ENCODE data around the gene AGPAT4. TPM values are rescaled to one million over a fixed set of nuclear protein-coding genes. Genes with fewer than 3 reads are reported as not detected.

The AGPAT4 gene
- polyA plus RNA-seq, 2 of the 4 experiments (the other 2 are of a cell fraction), result 2.1 to 3.7 TPM

- FAIRE-seq, result no peak
- no peak overlapping the region for H3K4me2 ChIP-seq
- H3K9me3 ChIP-seq, result no peaks in the 10 kb centered on the region
- no peak overlapping the region for H3K4me3 ChIP-seq
- ChIA-PET POLR2A (no interaction called here), CTCF (no interaction called here)
- H3K4me1 ChIP-seq, result no peaks in the 10 kb centered on the region
- TF ChIP-seq KDM5A (IDR thresholded peaks at IDR 0.05) (no peak), TFCP2L1 (CRISPR knock-in tag; IDR thresholded peaks at IDR 0.05) (no peak), HEYL (CRISPR knock-in tag; IDR thresholded peaks at IDR 0.05) (no peak), FOSB (CRISPR knock-in tag; IDR thresholded peaks at IDR 0.05) (no peak), RFX5 (IDR thresholded peaks at IDR 0.05) (no peak), ZFP36 (IDR thresholded peaks at IDR 0.05; ENCODE audit: borderline replicate concordance, partially characterized antibody) (no peak), MYC (IDR thresholded peaks at IDR 0.05; ENCODE audit: borderline replicate concordance, low read length) (no peak), JUN (IDR thresholded peaks at IDR 0.05) (no peak), FOXS1 (CRISPR knock-in tag; IDR thresholded peaks at IDR 0.05) (no peak), MAX (IDR thresholded peaks at IDR 0.05) (no peak), HOXA7 (CRISPR knock-in tag; IDR thresholded peaks at IDR 0.05) (no peak), TP53 (CRISPR knock-in tag; IDR thresholded peaks at IDR 0.05) (no peak), RAD21 (conservative IDR thresholded peaks at IDR 0.05 in 1 of 2, IDR thresholded peaks at IDR 0.05 in 1 of 2) (no peak), HES2 (IDR thresholded peaks at IDR 0.05) (no peak), KDM1A (IDR thresholded peaks at IDR 0.05; ENCODE audit: low read depth) (no peak), HDAC2 (IDR thresholded peaks at IDR 0.05) (no peak)
- H3K27ac ChIP-seq, result no peak overlapping the region
- 53% methylated on average over 3 of the region's 3 CpGs for WGBS (ENCODE audit: missing lambda C conversion rate)
- ATAC-seq, result no peak
- DNase-seq (ENCODE audit: low read depth in 1 of 2, low spot score in 1 of 2), result no peak
Measured at GRCh38 chr6:161290751-161291150, 16.9 kb upstream of the AGPAT4 start.

DNA sequence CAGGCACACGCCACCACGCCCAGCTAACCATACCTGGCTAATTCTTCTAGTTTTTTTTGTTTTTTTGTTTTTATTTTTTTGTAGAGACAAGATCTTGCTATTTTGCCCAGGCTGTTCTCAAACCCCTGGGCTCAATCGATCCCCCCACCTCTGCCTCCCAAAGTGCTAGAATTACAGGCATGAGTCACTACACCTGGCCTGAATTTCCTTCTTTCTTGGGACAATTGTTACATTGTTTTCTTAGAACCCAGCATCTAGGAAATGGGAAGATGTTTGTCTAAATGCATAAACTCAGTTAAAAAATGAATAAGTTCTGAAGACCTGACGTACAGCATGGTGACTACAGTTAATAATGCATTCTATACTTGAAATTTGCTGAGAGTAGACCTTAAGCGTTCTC lies 10.8 kb upstream of the AGPAT4 start:
- 58% methylated on average over 5 of the region's 5 CpGs for WGBS (ENCODE audit: missing lambda C conversion rate)
- FAIRE-seq (no peak), ATAC-seq (no peak), DNase-seq (ENCODE audit: low read depth in 1 of 2, low spot score in 1 of 2) (no peak)
- Histone ChIP-seq H3K4me3 (no peak overlapping the region), H3K27ac (no peak overlapping the region), H3K9me3 (no peaks in the 10 kb centered on the region), H3K4me1 (no peaks in the 10 kb centered on the region), H3K4me2 (no peak overlapping the region)
- ChIA-PET CTCF (no interaction called here), POLR2A (no interaction called here)
- TF ChIP-seq GATA3 (IDR thresholded peaks at IDR 0.05; ENCODE audit: borderline replicate concordance), result no peak
- TF ChIP-seq ZNF302 (CRISPR knock-in tag; IDR thresholded peaks at IDR 0.05), result no peak
- TF ChIP-seq NR3C1 (IDR thresholded peaks at IDR 0.05), result no peak
- TF ChIP-seq REST (IDR thresholded peaks at IDR 0.05), result no peak
- TF ChIP-seq CBX2 (IDR thresholded peaks at IDR 0.05; ENCODE audit: borderline replicate concordance, low read depth), result no peak
- TF ChIP-seq EHMT2 (IDR thresholded peaks at IDR 0.05; ENCODE audit: low read depth), result no peak
- no peak for TF ChIP-seq CHD2 (IDR thresholded peaks at IDR 0.05; ENCODE audit: low read length, partially characterized antibody)
- no peak for TF ChIP-seq HES2 (IDR thresholded peaks at IDR 0.05)
- TF ChIP-seq RAD21 (conservative IDR thresholded peaks at IDR 0.05 in 1 of 2, IDR thresholded peaks at IDR 0.05 in 1 of 2), result no peak
- TF ChIP-seq RCOR1 (IDR thresholded peaks at IDR 0.05; ENCODE audit: low read depth, low read length), result no peak
- no peak for TF ChIP-seq ESRRA (IDR thresholded peaks at IDR 0.05; ENCODE audit: borderline replicate concordance, low read length)
- TF ChIP-seq, protein P1, sequence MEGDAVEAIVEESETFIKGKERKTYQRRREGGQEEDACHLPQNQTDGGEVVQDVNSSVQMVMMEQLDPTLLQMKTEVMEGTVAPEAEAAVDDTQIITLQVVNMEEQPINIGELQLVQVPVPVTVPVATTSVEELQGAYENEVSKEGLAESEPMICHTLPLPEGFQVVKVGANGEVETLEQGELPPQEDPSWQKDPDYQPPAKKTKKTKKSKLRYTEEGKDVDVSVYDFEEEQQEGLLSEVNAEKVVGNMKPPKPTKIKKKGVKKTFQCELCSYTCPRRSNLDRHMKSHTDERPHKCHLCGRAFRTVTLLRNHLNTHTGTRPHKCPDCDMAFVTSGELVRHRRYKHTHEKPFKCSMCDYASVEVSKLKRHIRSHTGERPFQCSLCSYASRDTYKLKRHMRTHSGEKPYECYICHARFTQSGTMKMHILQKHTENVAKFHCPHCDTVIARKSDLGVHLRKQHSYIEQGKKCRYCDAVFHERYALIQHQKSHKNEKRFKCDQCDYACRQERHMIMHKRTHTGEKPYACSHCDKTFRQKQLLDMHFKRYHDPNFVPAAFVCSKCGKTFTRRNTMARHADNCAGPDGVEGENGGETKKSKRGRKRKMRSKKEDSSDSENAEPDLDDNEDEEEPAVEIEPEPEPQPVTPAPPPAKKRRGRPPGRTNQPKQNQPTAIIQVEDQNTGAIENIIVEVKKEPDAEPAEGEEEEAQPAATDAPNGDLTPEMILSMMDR (IDR thresholded peaks at IDR 0.05), result no peak
- no peak for TF ChIP-seq CBX8 (IDR thresholded peaks at IDR 0.05)
- no peak for TF ChIP-seq HDAC2 (IDR thresholded peaks at IDR 0.05)
- TF ChIP-seq HOXB5 (CRISPR knock-in tag; IDR thresholded peaks at IDR 0.05), result no peak
- no peak for TF ChIP-seq ZC3H11A (IDR thresholded peaks at IDR 0.05)
- no peak for TF ChIP-seq ZSCAN20 (CRISPR knock-in tag; IDR thresholded peaks at IDR 0.05)
- no peak for TF ChIP-seq ZFP36 (IDR thresholded peaks at IDR 0.05; ENCODE audit: borderline replicate concordance, partially characterized antibody)
- TF ChIP-seq HEYL (CRISPR knock-in tag; IDR thresholded peaks at IDR 0.05), result no peak
- TF ChIP-seq, protein P2, sequence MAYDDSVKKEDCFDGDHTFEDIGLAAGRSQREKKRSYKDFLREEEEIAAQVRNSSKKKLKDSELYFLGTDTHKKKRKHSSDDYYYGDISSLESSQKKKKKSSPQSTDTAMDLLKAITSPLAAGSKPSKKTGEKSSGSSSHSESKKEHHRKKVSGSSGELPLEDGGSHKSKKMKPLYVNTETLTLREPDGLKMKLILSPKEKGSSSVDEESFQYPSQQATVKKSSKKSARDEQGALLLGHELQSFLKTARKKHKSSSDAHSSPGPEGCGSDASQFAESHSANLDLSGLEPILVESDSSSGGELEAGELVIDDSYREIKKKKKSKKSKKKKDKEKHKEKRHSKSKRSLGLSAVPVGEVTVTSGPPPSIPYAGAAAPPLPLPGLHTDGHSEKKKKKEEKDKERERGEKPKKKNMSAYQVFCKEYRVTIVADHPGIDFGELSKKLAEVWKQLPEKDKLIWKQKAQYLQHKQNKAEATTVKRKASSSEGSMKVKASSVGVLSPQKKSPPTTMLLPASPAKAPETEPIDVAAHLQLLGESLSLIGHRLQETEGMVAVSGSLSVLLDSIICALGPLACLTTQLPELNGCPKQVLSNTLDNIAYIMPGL (CRISPR knock-in tag; IDR thresholded peaks at IDR 0.05; ENCODE audit: borderline replicate concordance), result no peak

Data from A549 (cell line).